H9 (cell line): ENCODE results near the gene PAIP1. TPM values are rescaled to one million over a fixed set of nuclear protein-coding genes. Genes with fewer than 3 reads are reported as not detected.

Experiments used
- DNase-seq: peaks from one replicate; pipeline ENCODE4 v3.0.0-alpha.2; 2017
- H2AFZ ChIP-seq: one replicate; pipeline ENCODE4 v1.6.1; 2013; ENCODE audit warnings: mild to moderate bottlenecking, low read length, control low read depth, moderate library complexity
- H2AK5ac ChIP-seq: 2 replicates; pipeline ENCODE4 v1.6.1; 2013; ENCODE audit warnings: low read length, control low read depth, mixed read lengths; ENCODE audit not compliant: insufficient read length
- H2BK120ac ChIP-seq: one replicate; pipeline ENCODE4 v1.6.1; 2013; ENCODE audit warnings: low read depth, mild to moderate bottlenecking, low read length, control low read depth, inconsistent platforms; ENCODE audit not compliant: poor library complexity, severe bottlenecking
- H2BK12ac ChIP-seq: 2 replicates; pipeline ENCODE4 v1.6.1; 2013; ENCODE audit warnings: low read length, control low read depth, mixed read lengths, low read depth; ENCODE audit not compliant: insufficient read length
- H2BK15ac ChIP-seq: 2 replicates; pipeline ENCODE4 v1.6.1; 2013; ENCODE audit warnings: low read depth, low read length, control low read depth
- H2BK20ac ChIP-seq: one replicate; pipeline ENCODE4 v1.6.1; 2013; ENCODE audit warnings: low read depth, mild to moderate bottlenecking, low read length, control low read depth, inconsistent platforms; ENCODE audit not compliant: poor library complexity, severe bottlenecking
- H2BK5ac ChIP-seq: 2 replicates; pipeline ENCODE4 v1.6.1; 2013; ENCODE audit warnings: low read length, control low read depth, mixed read lengths; ENCODE audit not compliant: insufficient read length
- H3K14ac ChIP-seq: 2 replicates; pipeline ENCODE4 v1.6.1; 2013; ENCODE audit warnings: low read length, control low read depth; ENCODE audit not compliant: insufficient read depth
- H3K18ac ChIP-seq: 2 replicates; pipeline ENCODE4 v1.6.1; 2013; ENCODE audit warnings: low read depth, mild to moderate bottlenecking, mixed read lengths, low read length, control low read depth; ENCODE audit not compliant: insufficient read length
- H3K23ac ChIP-seq: 2 replicates; pipeline ENCODE4 v1.6.1; 2013; ENCODE audit warnings: low read length, control low read depth, mixed read lengths, low read depth; ENCODE audit not compliant: insufficient read length
- H3K23me2 ChIP-seq: 2 replicates; pipeline ENCODE4 v1.6.1; 2013; ENCODE audit warnings: low read depth, mild to moderate bottlenecking, mixed read lengths, low read length, control low read depth; ENCODE audit not compliant: insufficient read length, poor library complexity, severe bottlenecking
- H3K27ac ChIP-seq: 2 replicates; pipeline ENCODE4 v1.5.1; 2013; ENCODE audit warnings: low read length, control low read depth, mixed read lengths, low read depth; ENCODE audit not compliant: insufficient read length
- H3K27me3 ChIP-seq: 2 replicates; pipeline ENCODE4 v1.6.1; 2013; ENCODE audit warnings: low read length, control low read depth, inconsistent platforms; ENCODE audit not compliant: insufficient read depth
- H3K4ac ChIP-seq: 2 replicates; pipeline ENCODE4 v1.6.1; 2013; ENCODE audit warnings: low read depth, mild to moderate bottlenecking, control low read depth, inconsistent platforms, low read length, moderate library complexity
- H3K4me1 ChIP-seq: 2 replicates; pipeline ENCODE4 v1.6.1; 2013; ENCODE audit warnings: low read length, control low read depth, inconsistent platforms; ENCODE audit not compliant: insufficient read depth
- H3K4me2 ChIP-seq: 2 replicates; pipeline ENCODE4 v1.6.1; 2013; ENCODE audit warnings: low read length, control low read depth, mixed read lengths; ENCODE audit not compliant: insufficient read length, insufficient read depth
- H3K56ac ChIP-seq: 2 replicates; pipeline ENCODE4 v1.6.1; 2013; ENCODE audit warnings: low read depth, mild to moderate bottlenecking, mixed read lengths, low read length, control low read depth; ENCODE audit not compliant: insufficient read length
- H3K79me1 ChIP-seq: 2 replicates; pipeline ENCODE4 v1.6.1; 2013; ENCODE audit warnings: low read depth, mild to moderate bottlenecking, moderate library complexity, low read length, control low read depth, inconsistent platforms; ENCODE audit not compliant: insufficient read depth, poor library complexity, severe bottlenecking
- H3K79me2 ChIP-seq: 2 replicates; pipeline ENCODE4 v1.6.1; 2013; ENCODE audit warnings: low read length, control low read depth, inconsistent platforms; ENCODE audit not compliant: insufficient read depth
- H3K9ac ChIP-seq: 2 replicates; pipeline ENCODE4 v1.6.1; 2013; ENCODE audit warnings: low read length, control low read depth, mixed read lengths; ENCODE audit not compliant: insufficient read length; ENCODE audit errors: extremely low read depth
- H3K9me3 ChIP-seq: one replicate; pipeline ENCODE4 v1.6.1; 2013; ENCODE audit warnings: low read depth, low read length, inconsistent platforms; ENCODE audit not compliant: control insufficient read depth
- H3T11ph ChIP-seq: one replicate; pipeline ENCODE4 v1.6.1; 2013; ENCODE audit warnings: mild to moderate bottlenecking, low read length, control low read depth, inconsistent platforms
- H4K20me1 ChIP-seq: one replicate; pipeline ENCODE4 v1.6.1; 2013; ENCODE audit not compliant: control insufficient read depth, insufficient read length, insufficient read depth
- H4K5ac ChIP-seq: 2 replicates; pipeline ENCODE4 v1.6.1; 2013; ENCODE audit warnings: low read depth, mild to moderate bottlenecking, mixed read lengths, low read length, control low read depth; ENCODE audit not compliant: insufficient read length
- H4K8ac ChIP-seq: replicated peaks from 2 replicates; pipeline ENCODE4 v1.6.1; 2013; ENCODE audit warnings: low read length, control low read depth, mixed read lengths, low read depth; ENCODE audit not compliant: insufficient read length
- H4K91ac ChIP-seq: 2 replicates; pipeline ENCODE4 v1.6.1; 2013; ENCODE audit warnings: low read depth, mild to moderate bottlenecking, moderate library complexity, mixed read lengths, low read length, control low read depth; ENCODE audit not compliant: insufficient read length
- H3K27ac Mint-ChIP-seq, 3 experiments: 2 replicates in 2 of 3; 3 replicates in 1 of 3; pipeline ENCODE4 v1.8.0; 2020 to 2021; ENCODE audit warnings: mixed read lengths in 3 of 3, mild to moderate bottlenecking in 1 of 3, moderate library complexity in 1 of 3
- H3K27me3 Mint-ChIP-seq: 2 replicates; pipeline ENCODE4 v1.8.0; 2021; ENCODE audit warnings: low read depth, mild to moderate bottlenecking, moderate library complexity, mixed read lengths
- H3K36me3 Mint-ChIP-seq, 3 experiments: 2 replicates in 2 of 3; 3 replicates in 1 of 3; pipeline ENCODE4 v1.8.0; 2020 to 2021; ENCODE audit warnings: low read depth in 3 of 3, mixed read lengths in 3 of 3; ENCODE audit not compliant: insufficient read depth in 1 of 3
- H3K4me1 Mint-ChIP-seq, 2 experiments: 2 replicates each; pipeline ENCODE4 v1.8.0; 2020; ENCODE audit warnings: mixed read lengths in 2 of 2
- H3K4me3 Mint-ChIP-seq, 2 experiments: 2 replicates in 1 of 2; 3 replicates in 1 of 2; pipeline ENCODE4 v1.8.0; 2020 to 2021; ENCODE audit warnings: mild to moderate bottlenecking in 2 of 2, mixed read lengths in 2 of 2, moderate library complexity in 1 of 2
- H3K9me3 Mint-ChIP-seq, 2 experiments: 2 replicates in 1 of 2; 3 replicates in 1 of 2; pipeline ENCODE4 v1.8.0; 2020; ENCODE audit warnings: mild to moderate bottlenecking in 2 of 2, mixed read lengths in 2 of 2, moderate library complexity in 1 of 2
- CTCF ChIP-seq: fragments of 200-600 bp; sonication (generic); conservative IDR thresholded peaks from 3 replicates; pipeline ENCODE4 v1.8.0; 2021; ENCODE audit warnings: antibody characterized with exemption, mild to moderate bottlenecking
- WGBS: extraction: QIAGEN DNeasy Blood & Tissue Kit; methylation state at CpG from one replicate; pipeline ENCODE4 v1.1.7; 2013; ENCODE audit warnings: missing lambda C conversion rate, low lambda C conversion rate, mixed read lengths; ENCODE audit not compliant: insufficient read length; ENCODE audit errors: extremely low coverage; 5-methylcytosine and 5-hydroxymethylcytosine counted together
- total RNA-seq: library from RNA; stranded (reverse); gene quantifications from 2 replicates; pipeline ENCODE4 v1.2.1, GENCODE V29; 2021

PAIP1 gene
- total RNA-seq, 1 experiment from 2014 or later, result 92.9 TPM

GRCh38 chr5:43515678-43516048 lies 41.2 kb downstream of the PAIP1 start:
- no peaks in the 10 kb centered on the region; the same call in 1 of the 2 replicates for H3K79me2 ChIP-seq
- peak overlapping the region; percentile 86 for H3K9ac ChIP-seq
- no peak overlapping the region for H2BK15ac ChIP-seq
- no peaks in the 10 kb centered on the region for H3K27me3 ChIP-seq
- H4K5ac ChIP-seq, result no peak overlapping the region
- H2BK20ac ChIP-seq, result no peak overlapping the region
- H3T11ph ChIP-seq, result no peak overlapping the region
- no peak for TF ChIP-seq CTCF
- H3K9me3 Mint-ChIP-seq, result peaks cover 16 to 17% of the 10 kb centered on the region in 2 experiments
- no peak overlapping the region for H2AK5ac ChIP-seq
- no peak overlapping the region for H3K56ac ChIP-seq
- H2BK5ac ChIP-seq, result no peak overlapping the region
- no peak overlapping the region for H3K14ac ChIP-seq
- peaks cover 4% of the 10 kb centered on the region; the same call in 1 of the 2 replicates for H3K27me3 Mint-ChIP-seq
- H4K20me1 ChIP-seq, result no peaks in the 10 kb centered on the region
- peak overlapping the region; percentile 93 to 94 for H3K4me3 Mint-ChIP-seq
- no peaks in the 10 kb centered on the region for H3K79me1 ChIP-seq
- H3K4me1 Mint-ChIP-seq, result peaks cover 15 to 16% of the 10 kb centered on the region in 2 experiments
- H3K23ac ChIP-seq, result no peak overlapping the region
- no peaks in the 10 kb centered on the region; the same call in 1 of the 2 replicates for H3K4me1 ChIP-seq
- no peaks in the 10 kb centered on the region for H3K9me3 ChIP-seq
- H2AFZ ChIP-seq, result no peak overlapping the region
- no peak overlapping the region for H4K8ac ChIP-seq
- no peak overlapping the region for H4K91ac ChIP-seq
- H3K4me2 ChIP-seq, result peak overlapping the region; percentile 61
- H3K27ac Mint-ChIP-seq, result peak overlapping the region in 2 of 3 experiments; percentile 4 to 5; a peak in 2 of 7 replicates
- no peak overlapping the region for H3K27ac ChIP-seq
- no peak overlapping the region for H3K18ac ChIP-seq
- DNase-seq, result no peak
- H3K36me3 Mint-ChIP-seq, result peaks cover 19 to 21% (median 20%) of the 10 kb centered on the region in 3 experiments
- WGBS, result no CpG with 5 or more reads among the region's 1 CpG
- H2BK12ac ChIP-seq, result no peak overlapping the region
- no peak overlapping the region for H2BK120ac ChIP-seq
- no peak overlapping the region for H3K4ac ChIP-seq
- peaks cover 6% of the 10 kb centered on the region for H3K23me2 ChIP-seq
